Esophagus squamous epithelium (tissue), 5 donors: ENCODE data around the gene MINDY4. TPM values are rescaled to one million over a fixed set of nuclear protein-coding genes. Genes with fewer than 3 reads are reported as not detected.
A peak's percentile ranks its signal among the peaks of the same experiment; 100 is the strongest.

ENCODE experiments used
- DNase-seq: peaks from one replicate; lab custom pipeline; 2025; lab: John Stamatoyannopoulos, UW
- H3K27ac ChIP-seq, 4 donors: fragments of 200-600 bp; sonication (generic); one replicate each; pipeline ENCODE4 v1.5.1; 2016 to 2019; ENCODE audit warnings: mild to moderate bottlenecking in 1 of 4
- H3K27me3 ChIP-seq, 4 donors: fragments of 200-600 bp; sonication (generic); 1 replicate in 3 of 4; 2 replicates in 1 of 4; pipeline versions ENCODE4 v1.5.1 to v1.6.0; 2017 to 2021; ENCODE audit warnings: antibody characterized with exemption in 1 of 4
- H3K36me3 ChIP-seq, 3 donors: fragments of 200-600 bp; sonication (generic); one replicate each; pipeline ENCODE4 v1.5.1; 2016 to 2019
- H3K4me1 ChIP-seq, 3 donors: fragments of 200-600 bp; sonication (generic); one replicate each; pipeline ENCODE4 v1.5.1; 2017 to 2019
- H3K4me3 ChIP-seq, 4 donors: fragments of 200-600 bp; sonication (generic); 1 replicate in 3 of 4; 2 replicates in 1 of 4; pipeline ENCODE4 v1.5.1; 2016 to 2019; ENCODE audit warnings: mild to moderate bottlenecking in 2 of 4, moderate library complexity in 1 of 4
- H3K9me3 ChIP-seq, 3 donors: fragments of 200-600 bp; sonication (generic); one replicate each; pipeline ENCODE4 v1.5.1; 2016 to 2019
- POLR2A ChIP-seq, 4 donors: fragments of 450-650 bp; IDR thresholded peaks; one replicate each; pipeline ENCODE4 v1.6.1; 2017; ENCODE audit warnings: antibody characterized with exemption in 4 of 4, mild to moderate bottlenecking in 4 of 4, moderate library complexity in 3 of 4
- WGBS, 2 donors: methylation state at CpG; one replicate each; pipeline ENCODE4 v1.1.5; 2018; 5-methylcytosine and 5-hydroxymethylcytosine counted together
- intact Hi-C: fragments of 100-400 bp; cut with DNase I; formaldehyde crosslinking; loops from one replicate; pipeline ENCODE4 v1.15.0; 2022
- total RNA-seq, 4 donors: library from RNA; depleted of rRNA; stranded (reverse); fragments of >200 nt; gene quantifications; one replicate each; pipeline ENCODE4 v1.1.0, GENCODE V29; 2016
- TF ChIP-seq, protein P1 (sequence below), 6 experiments: fragments of 450-650 bp in 4 of 6; fragments of 200-600 bp in 2 of 6; sonication (generic) in 2 of 6; IDR thresholded peaks; one replicate each; pipeline ENCODE4 v1.5.1; 2016 to 2019; ENCODE audit warnings: antibody characterized with exemption in 6 of 6, mild to moderate bottlenecking in 4 of 6, moderate library complexity in 4 of 6
- donor health status: DM: yes; HTN: yes; CAD: no.

MINDY4 gene
- total RNA-seq, 4 donors from 2014 or later = 2.5 to 6.3 (median 3.3) TPM

DNA sequence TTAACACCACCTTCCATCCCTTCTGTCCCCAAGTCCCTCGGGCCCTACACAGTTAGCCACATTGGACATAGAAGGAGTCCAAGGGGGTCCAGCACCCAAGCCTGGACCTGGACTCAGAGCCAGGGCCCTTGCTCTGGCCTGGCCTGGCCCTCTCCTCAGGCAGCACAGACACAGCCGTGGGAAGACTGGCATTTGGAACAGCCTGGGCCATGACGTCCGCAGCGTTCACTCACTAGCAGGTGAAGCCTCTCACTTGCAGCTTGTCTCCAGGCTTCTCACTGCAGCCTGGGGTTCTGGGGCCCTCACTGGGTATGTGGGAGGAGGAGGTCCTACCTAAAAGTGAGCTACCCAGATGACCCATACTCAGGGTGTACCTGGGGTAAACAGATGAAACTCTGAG is 106.8 kb downstream of the MINDY4 start:
- Histone ChIP-seq H3K4me1 (no peaks in the 10 kb centered on the region), H3K36me3 (peaks cover 0 to 34% (median 0%) of the 10 kb centered on the region in 3 donors), H3K27ac (no peak overlapping the region), H3K9me3 (no peaks in the 10 kb centered on the region), H3K27me3 (no peaks in the 10 kb centered on the region), H3K4me3 (no peak overlapping the region)
- no peak for DNase-seq
- 83 to 100% methylated on average over 1 of the region's 5 CpGs for WGBS, 2 donors
- intact Hi-C loops = no loop called here
- TF ChIP-seq, protein P1, sequence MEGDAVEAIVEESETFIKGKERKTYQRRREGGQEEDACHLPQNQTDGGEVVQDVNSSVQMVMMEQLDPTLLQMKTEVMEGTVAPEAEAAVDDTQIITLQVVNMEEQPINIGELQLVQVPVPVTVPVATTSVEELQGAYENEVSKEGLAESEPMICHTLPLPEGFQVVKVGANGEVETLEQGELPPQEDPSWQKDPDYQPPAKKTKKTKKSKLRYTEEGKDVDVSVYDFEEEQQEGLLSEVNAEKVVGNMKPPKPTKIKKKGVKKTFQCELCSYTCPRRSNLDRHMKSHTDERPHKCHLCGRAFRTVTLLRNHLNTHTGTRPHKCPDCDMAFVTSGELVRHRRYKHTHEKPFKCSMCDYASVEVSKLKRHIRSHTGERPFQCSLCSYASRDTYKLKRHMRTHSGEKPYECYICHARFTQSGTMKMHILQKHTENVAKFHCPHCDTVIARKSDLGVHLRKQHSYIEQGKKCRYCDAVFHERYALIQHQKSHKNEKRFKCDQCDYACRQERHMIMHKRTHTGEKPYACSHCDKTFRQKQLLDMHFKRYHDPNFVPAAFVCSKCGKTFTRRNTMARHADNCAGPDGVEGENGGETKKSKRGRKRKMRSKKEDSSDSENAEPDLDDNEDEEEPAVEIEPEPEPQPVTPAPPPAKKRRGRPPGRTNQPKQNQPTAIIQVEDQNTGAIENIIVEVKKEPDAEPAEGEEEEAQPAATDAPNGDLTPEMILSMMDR (IDR thresholded peaks at IDR 0.05) = no peak
- TF ChIP-seq POLR2A (IDR thresholded peaks at IDR 0.05) = no peak

- TF ChIP-seq, protein P1 (IDR thresholded peaks at IDR 0.05) = no peak
- TF ChIP-seq POLR2A (IDR thresholded peaks at IDR 0.05) = no peak
- WGBS, 2 donors = 80 to 88% methylated on average over 12 to 14 of the region's 14 CpGs
- Histone ChIP-seq H3K4me1 (no peaks in the 10 kb centered on the region), H3K27me3 (no peaks in the 10 kb centered on the region), H3K4me3 (no peak overlapping the region), H3K9me3 (no peaks in the 10 kb centered on the region), H3K27ac (no peak overlapping the region), H3K36me3 (peaks cover 0 to 28% (median 0%) of the 10 kb centered on the region in 3 donors)
- intact Hi-C loops = no loop called here
- no peak for DNase-seq
These were observed 108.2 kb downstream of the MINDY4 start for GRCh38 chr7:30879139-30880124.

GRCh38 chr7:30880125-30880720 is 109.0 kb downstream of the MINDY4 start:
- peaks cover 0 to 20% (median 0%) of the 10 kb centered on the region in 3 donors for H3K36me3 ChIP-seq
- no peak for DNase-seq
- H3K4me3 ChIP-seq = no peak overlapping the region
- intact Hi-C loops = no loop called here
- TF ChIP-seq POLR2A (IDR thresholded peaks at IDR 0.05) = no peak
- TF ChIP-seq, protein P1 (IDR thresholded peaks at IDR 0.05) = no peak
- 39 to 48% methylated on average over 6 to 8 of the region's 12 CpGs for WGBS, 2 donors
- no peaks in the 10 kb centered on the region for H3K27me3 ChIP-seq
- no peaks in the 10 kb centered on the region for H3K9me3 ChIP-seq
- no peaks in the 10 kb centered on the region for H3K4me1 ChIP-seq
- peak overlapping the region in 1 of 4 donors; percentile 8 for H3K27ac ChIP-seq

- H3K9me3 ChIP-seq = no peaks in the 10 kb centered on the region
- no peaks in the 10 kb centered on the region for H3K27me3 ChIP-seq
- WGBS, 2 donors = 46 to 63% methylated on average over 3 to 4 of the region's 4 CpGs
- peak overlapping the region in 1 of 4 donors; percentile 8 for H3K27ac ChIP-seq
- intact Hi-C loops = no loop called here
- H3K4me1 ChIP-seq = peaks cover 0 to under 1% (median 0%) of the 10 kb centered on the region in 3 donors
- H3K4me3 ChIP-seq = no peak overlapping the region
- DNase-seq = no peak
- TF ChIP-seq POLR2A (IDR thresholded peaks at IDR 0.05) = no peak
- TF ChIP-seq, protein P1 (IDR thresholded peaks at IDR 0.05) = no peak
- H3K36me3 ChIP-seq = peaks cover 0 to 12% (median 0%) of the 10 kb centered on the region in 3 donors
These were observed 109.7 kb downstream of the MINDY4 start for GRCh38 chr7:30880941-30881340.

- TF ChIP-seq, protein P1 (IDR thresholded peaks at IDR 0.05) = no peak
- TF ChIP-seq POLR2A (IDR thresholded peaks at IDR 0.05) = no peak
- H3K36me3 ChIP-seq = peaks cover 0 to 8% (median 0%) of the 10 kb centered on the region in 3 donors
- intact Hi-C loops = no loop called here
- H3K4me3 ChIP-seq = no peak overlapping the region
- H3K9me3 ChIP-seq = no peaks in the 10 kb centered on the region
- 78 to 84% methylated on average over 4 to 7 of the region's 7 CpGs for WGBS, 2 donors
- H3K27ac ChIP-seq = no peak overlapping the region
- no peaks in the 10 kb centered on the region for H3K27me3 ChIP-seq
- DNase-seq = no peak
- peaks cover 0 to 6% (median 0%) of the 10 kb centered on the region in 3 donors for H3K4me1 ChIP-seq
These were observed 110.2 kb downstream of the MINDY4 start for GRCh38 chr7:30881448-30881847.
